PC-9 (cell line): ENCODE measurements around the gene PRM3. TPM values are rescaled to one million over a fixed set of nuclear protein-coding genes. Genes with fewer than 3 reads are reported as not detected.

Experiments used
- BruUV-seq: library from RNA; stranded (reverse); fragments of 400-500 nt; replicated peaks from 2 replicates; lab custom pipeline; 2021; lab: Mats Ljungman, UMichigan
- CTCF ChIA-PET: fragments of 300-600 bp; sonication (Branson Sonifier 250); formaldehyde crosslinking; loops from one replicate; lab custom pipeline; 2022; ENCODE audit warnings: antibody characterized with exemption; lab: Charles Lee
- POLR2A ChIA-PET: fragments of 300-600 bp; sonication (Branson Sonifier 250); formaldehyde crosslinking; loops from one replicate; lab custom pipeline; 2022; ENCODE audit warnings: antibody characterized with exemption; ENCODE audit not compliant: unreplicated experiment; lab: Charles Lee
- DNase-seq, 2 experiments: peaks; one replicate each; pipeline versions ENCODE4 v3.0.0 to v3.0.0-alpha.2; 2015 to 2022; ENCODE audit warnings: mixed read lengths in 1 of 2
- H2AFZ ChIP-seq: fragments of 200-600 bp; sonication (generic); 2 replicates; pipeline ENCODE4 v1.8.1; 2017; ENCODE audit warnings: antibody characterized with exemption
- H3F3A ChIP-seq: fragments of 200-600 bp; sonication (generic); 2 replicates; pipeline ENCODE4 v1.8.1; 2017; ENCODE audit warnings: antibody characterized with exemption, mild to moderate bottlenecking, low read depth; ENCODE audit not compliant: insufficient read depth
- H3K27ac ChIP-seq: fragments of 200-600 bp; sonication (generic); 2 replicates; pipeline ENCODE4 v1.6.1; 2016; ENCODE audit warnings: mixed run types
- H3K27me3 ChIP-seq: fragments of 200-600 bp; sonication (generic); 2 replicates; pipeline ENCODE4 v1.6.1; 2016; ENCODE audit warnings: low read depth, mixed run types; ENCODE audit not compliant: insufficient read depth
- H3K36me3 ChIP-seq: fragments of 200-600 bp; sonication (generic); 2 replicates; pipeline ENCODE4 v1.6.1; 2016; ENCODE audit warnings: low read depth, mixed run types
- H3K4me1 ChIP-seq: fragments of 200-600 bp; sonication (generic); replicated peaks from 2 replicates; pipeline ENCODE4 v1.6.1; 2016; ENCODE audit warnings: mixed run types; ENCODE audit not compliant: insufficient read depth
- H3K4me2 ChIP-seq: fragments of 200-600 bp; sonication (generic); 2 replicates; pipeline ENCODE4 v1.6.1; 2017; ENCODE audit warnings: mixed run types
- H3K4me3 ChIP-seq: fragments of 200-600 bp; sonication (generic); 2 replicates; pipeline ENCODE4 v1.6.1; 2016; ENCODE audit warnings: mixed run types
- H3K79me2 ChIP-seq: fragments of 200-600 bp; sonication (generic); 2 replicates; pipeline ENCODE4 v1.6.1; 2017; ENCODE audit warnings: low read depth, mixed run types
- H3K9me2 ChIP-seq: fragments of 200-600 bp; sonication (generic); 2 replicates; pipeline ENCODE4 v1.8.1; 2017; ENCODE audit warnings: mild to moderate bottlenecking; ENCODE audit not compliant: insufficient read depth
- H3K9me3 ChIP-seq: fragments of 200-600 bp; sonication (generic); 2 replicates; pipeline ENCODE4 v1.8.1; 2016; ENCODE audit warnings: low read depth; ENCODE audit not compliant: insufficient read depth
- H4K20me1 ChIP-seq: fragments of 200-600 bp; sonication (generic); 2 replicates; pipeline ENCODE4 v1.8.1; 2017; ENCODE audit not compliant: insufficient read depth
- CTCF ChIP-seq: fragments of 200-600 bp; sonication (generic); conservative IDR thresholded peaks from 2 replicates; pipeline ENCODE4 v1.6.1; 2017; ENCODE audit warnings: mixed run types, antibody characterized with exemption, mild to moderate bottlenecking, moderate library complexity
- EZH2 ChIP-seq: fragments of 200-600 bp; sonication (generic); IDR thresholded peaks from 2 replicates; pipeline ENCODE4 v1.8.0; 2017; ENCODE audit warnings: antibody characterized with exemption, low read depth
- intact Hi-C: fragments of 100-400 bp; cut with micrococcal nuclease; formaldehyde crosslinking; loops from one replicate; pipeline ENCODE4 v1.10.0; 2022; ENCODE audit not compliant: unreplicated experiment
- total RNA-seq: library from RNA; stranded (reverse); gene quantifications from 2 replicates; pipeline ENCODE4 v1.2.3, GENCODE V29; 2021

The PRM3 gene
- total RNA-seq, 1 experiment from 2014 or later: not detected

DNA sequence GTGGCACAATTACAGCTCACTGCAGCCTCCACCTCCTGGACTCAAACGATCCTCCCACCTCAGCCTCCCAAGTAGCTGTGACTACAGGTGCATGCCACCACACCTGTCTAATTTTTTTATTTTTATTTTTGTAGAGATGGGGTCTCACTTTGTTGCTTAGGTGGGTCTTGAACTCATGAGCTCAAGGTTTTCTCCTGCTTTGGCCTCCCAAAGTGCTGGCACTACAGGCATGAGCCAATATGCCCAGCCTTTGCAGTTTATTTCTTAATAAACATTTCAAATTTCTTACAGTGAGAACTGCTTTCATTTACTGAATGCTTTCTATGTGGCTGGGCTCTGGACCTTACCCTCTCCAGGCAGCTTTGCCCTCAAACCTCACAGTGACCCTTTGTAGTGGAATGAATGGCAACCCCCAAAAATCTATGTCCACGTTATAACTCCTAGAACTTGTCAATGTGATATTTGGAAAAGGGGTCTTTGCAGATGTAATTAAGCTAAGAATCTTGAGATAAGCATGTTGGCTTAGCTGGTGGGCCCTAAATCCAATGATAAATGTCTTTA is 2.7 kb downstream of the PRM3 start:
- Histone ChIP-seq H4K20me1 (no peaks in the 10 kb centered on the region), H3K4me3 (no peak overlapping the region), H3K27me3 (peaks cover 10% of the 10 kb centered on the region; the same call in 1 of the 2 replicates), H3K9me2 (no peaks in the 10 kb centered on the region), H3K4me2 (no peak overlapping the region), H3K36me3 (no peaks in the 10 kb centered on the region), H3K9me3 (no peaks in the 10 kb centered on the region), H2AFZ (no peak overlapping the region), H3K79me2 (no peaks in the 10 kb centered on the region), H3F3A (no peaks in the 10 kb centered on the region), H3K27ac (no peak overlapping the region), H3K4me1 (no peaks in the 10 kb centered on the region)
- intact Hi-C loops: no loop called here
- no TSS peak for BruUV-seq
- POLR2A ChIA-PET: no interaction called here
- CTCF ChIA-PET: interaction anchor here (0.6 kb wide), 1 partner anchor 121 kb away, joined by 3 read pairs; no protein-coding TSS in a partner anchor
- DNase-seq: no peak
- TF ChIP-seq EZH2 (no peak), CTCF (no peak)

DNA sequence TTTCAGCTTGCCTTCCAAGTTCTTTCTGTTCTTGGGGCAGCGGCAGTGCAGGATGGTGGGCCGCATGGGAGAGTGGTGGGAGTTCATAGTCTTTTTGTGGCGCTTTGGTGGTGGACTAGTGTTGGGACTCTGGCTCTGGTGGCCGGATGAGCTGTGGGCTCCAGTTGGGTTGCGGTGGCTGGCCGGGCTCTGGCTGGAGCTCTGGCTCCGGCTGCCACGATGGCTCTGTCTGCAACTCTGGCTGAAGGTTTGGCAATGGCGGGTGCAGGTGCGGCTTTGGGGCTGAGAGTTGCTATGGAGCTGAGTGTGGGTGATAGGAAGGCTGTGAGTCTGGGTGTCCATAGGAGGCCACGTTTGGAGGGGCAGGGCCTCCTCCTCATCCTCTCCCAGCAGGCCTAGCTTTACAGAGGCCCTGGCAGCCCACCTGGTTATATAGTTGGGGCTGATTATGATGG is 4.5 kb downstream of the PRM3 start, which contains the start of gene TNP2:
TSS of gene TNP2 (minus strand) at position 405 of the 455 bp plus-strand sequence. CDS start at position 342, 63 bp downstream.
- no TSS peak for BruUV-seq

GRCh38 chr16:11265124-11265523 is 8.3 kb downstream of the PRM3 start:
- no peak overlapping the region for H2AFZ ChIP-seq
- H4K20me1 ChIP-seq: no peaks in the 10 kb centered on the region
- no peak overlapping the region for H3K4me3 ChIP-seq
- H3K9me2 ChIP-seq: no peaks in the 10 kb centered on the region
- POLR2A ChIA-PET: no interaction called here
- no peaks in the 10 kb centered on the region for H3K9me3 ChIP-seq
- no peaks in the 10 kb centered on the region; the same call in 1 of the 2 replicates for H3F3A ChIP-seq
- no peak overlapping the region for H3K4me2 ChIP-seq
- TF ChIP-seq EZH2: no peak
- no peak for TF ChIP-seq CTCF
- no peaks in the 10 kb centered on the region for H3K36me3 ChIP-seq
- H3K27ac ChIP-seq: no peak overlapping the region
- intact Hi-C loops: no loop called here
- DNase-seq: no peak
- no peaks in the 10 kb centered on the region for H3K4me1 ChIP-seq
- H3K79me2 ChIP-seq: no peaks in the 10 kb centered on the region
- BruUV-seq: no TSS peak
- H3K27me3 ChIP-seq: peaks cover 7% of the 10 kb centered on the region; the same call in 1 of the 2 replicates
- CTCF ChIA-PET: no interaction called here

More for the DNA sequence above, 4.5 kb downstream of the PRM3 start, which contains the start of gene TNP2:
- H3K27me3 ChIP-seq: peaks cover 10% of the 10 kb centered on the region; the same call in 1 of the 2 replicates
- H3K4me1 ChIP-seq: no peaks in the 10 kb centered on the region
- no peak within 1 kb of the TSS for H3K27ac ChIP-seq
- no peak within 1 kb of the TSS for H3K4me2 ChIP-seq
- DNase-seq: no peak
- no peaks in the 10 kb centered on the region for H4K20me1 ChIP-seq
- H2AFZ ChIP-seq: no peak within 1 kb of the TSS
- H3F3A ChIP-seq: no peaks in the 10 kb centered on the region
- CTCF ChIA-PET: interaction anchor here (0.6 kb wide), 1 partner anchor 76 kb away, joined by 6 read pairs; no protein-coding TSS in a partner anchor
- H3K9me3 ChIP-seq: no peaks in the 10 kb centered on the region
- H3K4me3 ChIP-seq: no peak within 1 kb of the TSS
- TF ChIP-seq CTCF: no peak
- TF ChIP-seq EZH2: no peak
- no peaks in the 10 kb centered on the region for H3K9me2 ChIP-seq
- H3K79me2 ChIP-seq: no peaks in the 10 kb centered on the region
- H3K36me3 ChIP-seq: no peaks in the 10 kb centered on the region
- POLR2A ChIA-PET: interaction anchor here (0.7 kb wide), 1 partner anchor 13 kb away, joined by 10 read pairs; the partner anchor contains the start of gene SOCS1
- intact Hi-C loops: no loop called here
